HG03558 (cell line): ENCODE data around the gene MKNK1.

ENCODE experiments used
- ATAC-seq: cut with Tn5 transposase; IDR thresholded peaks from one replicate; pipeline ENCODE4 v1.9.1; 2021; ENCODE audit warnings: moderate number of reproducible peaks; ENCODE audit not compliant: unreplicated experiment; ENCODE audit errors: extremely low read depth

Gene MKNK1

GRCh38 chr1:46526691-46527291, 77.3 kb downstream of the MKNK1 start:
- ATAC-seq = no peak

- ATAC-seq = no peak
Measured at GRCh38 chr1:46526013-46526690, 77.9 kb downstream of the MKNK1 start.

- no peak for ATAC-seq
Measured at GRCh38 chr1:46525253-46525983, 78.7 kb downstream of the MKNK1 start.

GRCh38 chr1:46524843-46525242, 79.2 kb downstream of the MKNK1 start:
- ATAC-seq = no peak

- no peak for ATAC-seq
Measured at GRCh38 chr1:46523496-46524353, 80.3 kb downstream of the MKNK1 start.

GRCh38 chr1:46522969-46523320, 81.1 kb downstream of the MKNK1 start:
- no peak for ATAC-seq

GRCh38 chr1:46522184-46522968, 81.7 kb downstream of the MKNK1 start:
- ATAC-seq = no peak

- ATAC-seq = no peak
Measured at GRCh38 chr1:46521414-46521813, 82.7 kb downstream of the MKNK1 start.

GRCh38 chr1:46520063-46520911, 83.8 kb downstream of the MKNK1 start:
- ATAC-seq = no peak

GRCh38 chr1:46519209-46519608, 84.9 kb downstream of the MKNK1 start:
- ATAC-seq = no peak

- no peak for ATAC-seq
Measured at GRCh38 chr1:46517932-46518498, 86.1 kb downstream of the MKNK1 start.

- ATAC-seq = no peak
Measured at GRCh38 chr1:46517010-46517600, 87.0 kb downstream of the MKNK1 start.

GRCh38 chr1:46516200-46516950, 87.7 kb downstream of the MKNK1 start:
- ATAC-seq = no peak

GRCh38 chr1:46515576-46515975, 88.5 kb downstream of the MKNK1 start:
- no peak for ATAC-seq

- ATAC-seq = no peak
Measured at GRCh38 chr1:46513536-46513935, 90.5 kb downstream of the MKNK1 start.

- ATAC-seq = no peak
Measured at GRCh38 chr1:46512792-46513190, 91.3 kb downstream of the MKNK1 start.

- no peak for ATAC-seq
Measured at GRCh38 chr1:46512135-46512791, 91.8 kb downstream of the MKNK1 start.
